Mammary epithelial cell (primary cell): Measurements from ENCODE around the gene SLC8B1.

Experiments
- CTCF ChIP-seq, 2 donors: IDR thresholded peaks in 1 of 2; conservative IDR thresholded peaks in 1 of 2; 2 replicates each; pipeline ENCODE4 v1.5.1; 2011 to 2012; ENCODE audit warnings: inconsistent platforms in 2 of 2, low read length in 2 of 2, mild to moderate bottlenecking in 2 of 2, control low read depth in 1 of 2, low read depth in 1 of 2; ENCODE audit not compliant: insufficient read depth in 1 of 2; ENCODE audit errors: extremely low read depth in 1 of 2
- EZH2 ChIP-seq: IDR thresholded peaks from 2 replicates; pipeline ENCODE4 v1.6.1; 2012; ENCODE audit warnings: low read length, inconsistent platforms, borderline replicate concordance

DNA sequence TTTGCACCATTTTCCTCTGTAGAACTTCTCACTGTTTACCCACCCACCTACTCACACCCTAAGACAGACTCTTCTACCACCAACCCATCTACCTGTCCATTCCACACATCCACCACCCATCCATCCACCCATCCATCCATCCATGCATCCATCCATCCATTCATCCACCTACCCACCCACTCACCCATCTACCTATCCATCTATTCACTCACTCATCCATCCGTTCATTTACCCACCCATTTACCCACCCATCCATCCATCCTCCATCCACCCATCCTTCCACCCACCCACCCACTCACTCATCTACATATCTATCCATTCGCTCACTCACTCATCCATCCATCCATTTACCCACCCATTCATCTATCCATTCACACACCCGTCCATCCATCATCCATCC, 38.5 kb upstream of the SLC8B1 start:
- no peak for TF ChIP-seq EZH2
- no peak for TF ChIP-seq CTCF (conservative IDR thresholded peaks at IDR 0.05 in 1 of 2, IDR thresholded peaks at IDR 0.05 in 1 of 2; ENCODE audit: extremely low read depth in 1 of 2, insufficient read depth in 1 of 2, low read depth in 1 of 2, low read length in 2 of 2)
